Osteocyte (in vitro differentiated cells): ENCODE measurements around the gene MEA1. TPM values are rescaled to one million over a fixed set of nuclear protein-coding genes. Genes with fewer than 3 reads are reported as not detected.

Experiments used
- DNase-seq: peaks from one replicate; pipeline ENCODE4 v3.0.0; 2021; ENCODE audit warnings: mixed read lengths; ENCODE audit not compliant: unreplicated experiment; ENCODE audit errors: extremely low spot score
- H3K27ac Mint-ChIP-seq: one replicate; pipeline ENCODE4 v1.8.0; 2021; ENCODE audit warnings: mild to moderate bottlenecking, mixed read lengths; ENCODE audit not compliant: unreplicated experiment
- H3K27me3 Mint-ChIP-seq: one replicate; pipeline ENCODE4 v1.8.0; 2021; ENCODE audit warnings: mixed read lengths; ENCODE audit not compliant: unreplicated experiment
- H3K36me3 Mint-ChIP-seq: one replicate; pipeline ENCODE4 v1.8.0; 2021; ENCODE audit warnings: mixed read lengths; ENCODE audit not compliant: unreplicated experiment
- H3K4me1 Mint-ChIP-seq: one replicate; pipeline ENCODE4 v1.8.0; 2021; ENCODE audit warnings: mixed read lengths; ENCODE audit not compliant: unreplicated experiment
- H3K4me3 Mint-ChIP-seq: one replicate; pipeline ENCODE4 v1.8.0; 2021; ENCODE audit warnings: mild to moderate bottlenecking, moderate library complexity, mixed read lengths; ENCODE audit not compliant: unreplicated experiment
- H3K9me3 Mint-ChIP-seq: one replicate; pipeline ENCODE4 v1.8.0; 2021; ENCODE audit warnings: mixed read lengths; ENCODE audit not compliant: unreplicated experiment
- CTCF ChIP-seq: fragments of 200-600 bp; sonication (generic); IDR thresholded peaks from 2 replicates; pipeline ENCODE4 v1.5.0; 2021; ENCODE audit warnings: antibody characterized with exemption, mild to moderate bottlenecking, moderate library complexity
- total RNA-seq: library from RNA; stranded (reverse); gene quantifications from 2 replicates; pipeline ENCODE4 v1.2.1, GENCODE V29; 2021

MEA1 gene
- total RNA-seq, 1 donor from 2014 or later: 67.8 TPM

- no peak for TF ChIP-seq CTCF
These were observed 50.4 kb downstream of the MEA1 start for GRCh38 chr6:42963179-42963854.

GRCh38 chr6:42962502-42963178, 51.1 kb downstream of the MEA1 start:
- no peaks in the 10 kb centered on the region for H3K27me3 Mint-ChIP-seq
- H3K27ac Mint-ChIP-seq: no peak overlapping the region
- no peak overlapping the region for H3K4me3 Mint-ChIP-seq
- DNase-seq: no peak
- H3K4me1 Mint-ChIP-seq: peaks cover 17% of the 10 kb centered on the region
- H3K36me3 Mint-ChIP-seq: peaks cover 18% of the 10 kb centered on the region
- no peak for TF ChIP-seq CTCF
- H3K9me3 Mint-ChIP-seq: no peaks in the 10 kb centered on the region

More at GRCh38 chr6:42963179-42963854, 50.4 kb downstream of the MEA1 start:
- Mint-ChIP-seq H3K4me3 (no peak overlapping the region), H3K4me1 (peaks cover 17% of the 10 kb centered on the region), H3K36me3 (peaks cover 20% of the 10 kb centered on the region), H3K27ac (no peak overlapping the region), H3K27me3 (no peaks in the 10 kb centered on the region), H3K9me3 (no peaks in the 10 kb centered on the region)
- no peak for DNase-seq

GRCh38 chr6:42962096-42962495, 51.6 kb downstream of the MEA1 start:
- TF ChIP-seq CTCF: no peak

More at GRCh38 chr6:42962096-42962495, 51.6 kb downstream of the MEA1 start:
- Mint-ChIP-seq H3K27ac (no peak overlapping the region), H3K9me3 (no peaks in the 10 kb centered on the region), H3K4me1 (peaks cover 17% of the 10 kb centered on the region), H3K36me3 (peaks cover 15% of the 10 kb centered on the region), H3K27me3 (no peaks in the 10 kb centered on the region), H3K4me3 (no peak overlapping the region)
- no peak for DNase-seq

Other genes with a start within 250 kb of the MEA1 start
- 12.0 and 12.7 TPM in 2 replicates for gene BICRAL, start 231.9 kb downstream of the MEA1 start, total RNA-seq
- 77.4 and 80.5 TPM in 2 replicates for gene RPL7L1, start 134.3 kb downstream of the MEA1 start, total RNA-seq
- gene PTCRA, start 97.9 kb downstream of the MEA1 start, total RNA-seq: not detected in 2 replicates
- 69.0 and 73.6 TPM in 2 replicates for gene CNPY3, start 84.5 kb downstream of the MEA1 start, total RNA-seq
- 0.44 and 0.97 TPM in 2 replicates for gene GNMT, start 53.2 kb downstream of the MEA1 start, total RNA-seq
- 27.1 and 27.3 TPM in 2 replicates for gene PEX6, start 34.8 kb downstream of the MEA1 start, total RNA-seq
- 44.3 and 46.1 TPM in 2 replicates for gene PPP2R5D, start 29.4 kb downstream of the MEA1 start, total RNA-seq
- gene KLHDC3, start 303 bp upstream of the MEA1 start, total RNA-seq: 112 and 114 TPM in 2 replicates
- gene RRP36, start 7.7 kb upstream of the MEA1 start, total RNA-seq: 58.1 and 66.2 TPM in 2 replicates
- gene CUL7, start 39.9 kb upstream of the MEA1 start, total RNA-seq: 59.9 and 62.3 TPM in 2 replicates
- gene MRPL2, start 45.5 kb upstream of the MEA1 start, total RNA-seq: 50.7 and 55.2 TPM in 2 replicates
- 39.0 and 44.5 TPM in 2 replicates for gene KLC4, start 45.7 kb upstream of the MEA1 start, total RNA-seq
- gene PTK7, start 62.4 kb upstream of the MEA1 start, total RNA-seq: 183 and 189 TPM in 2 replicates
- 29.8 and 32.5 TPM in 2 replicates for gene SRF, start 157.3 kb upstream of the MEA1 start, total RNA-seq
- gene CUL9, start 168.2 kb upstream of the MEA1 start, total RNA-seq: 39.5 and 41.9 TPM in 2 replicates
- 27.2 and 35.6 TPM in 2 replicates for gene DNPH1, start 215.5 kb upstream of the MEA1 start, total RNA-seq
- 0.05 and 0.08 TPM in 2 replicates for gene TTBK1, start 229.5 kb upstream of the MEA1 start, total RNA-seq